SH-SY5Y (cell line): Measurements from ENCODE around the gene SPSB4.

ENCODE experiments used
- GATA2 ChIP-seq: IDR thresholded peaks from 2 replicates; pipeline ENCODE4 v1.6.1; 2011; ENCODE audit warnings: mild to moderate bottlenecking, low read depth, low read length
- GATA3 ChIP-seq: IDR thresholded peaks from 2 replicates; pipeline ENCODE4 v1.6.1; 2011; ENCODE audit warnings: low read depth, mild to moderate bottlenecking, low read length, moderate library complexity

DNA sequence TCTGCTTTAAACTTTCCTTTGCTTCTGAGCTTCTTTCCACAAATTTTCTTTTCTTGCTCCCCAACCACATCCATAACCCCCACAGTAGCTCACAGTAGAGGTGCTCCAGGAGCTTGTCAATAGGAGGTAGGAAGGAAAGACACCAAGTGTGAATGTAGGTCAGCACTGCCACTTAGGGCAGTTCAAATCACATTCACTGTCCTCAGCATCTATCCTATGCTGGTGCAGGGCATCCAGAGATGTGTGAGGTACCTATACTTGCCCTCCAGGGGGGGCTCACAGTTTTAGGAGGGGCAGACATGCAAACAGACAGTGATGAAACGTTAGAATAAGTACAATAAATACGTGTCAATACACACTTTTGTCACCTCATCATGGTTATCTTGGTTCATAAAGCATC is 1.5 kb upstream of the SPSB4 start:
- no peak for TF ChIP-seq GATA2
- no peak for TF ChIP-seq GATA3
